ENCODE data around the gene RNF130.

- TF ChIP-seq, protein P1, sequence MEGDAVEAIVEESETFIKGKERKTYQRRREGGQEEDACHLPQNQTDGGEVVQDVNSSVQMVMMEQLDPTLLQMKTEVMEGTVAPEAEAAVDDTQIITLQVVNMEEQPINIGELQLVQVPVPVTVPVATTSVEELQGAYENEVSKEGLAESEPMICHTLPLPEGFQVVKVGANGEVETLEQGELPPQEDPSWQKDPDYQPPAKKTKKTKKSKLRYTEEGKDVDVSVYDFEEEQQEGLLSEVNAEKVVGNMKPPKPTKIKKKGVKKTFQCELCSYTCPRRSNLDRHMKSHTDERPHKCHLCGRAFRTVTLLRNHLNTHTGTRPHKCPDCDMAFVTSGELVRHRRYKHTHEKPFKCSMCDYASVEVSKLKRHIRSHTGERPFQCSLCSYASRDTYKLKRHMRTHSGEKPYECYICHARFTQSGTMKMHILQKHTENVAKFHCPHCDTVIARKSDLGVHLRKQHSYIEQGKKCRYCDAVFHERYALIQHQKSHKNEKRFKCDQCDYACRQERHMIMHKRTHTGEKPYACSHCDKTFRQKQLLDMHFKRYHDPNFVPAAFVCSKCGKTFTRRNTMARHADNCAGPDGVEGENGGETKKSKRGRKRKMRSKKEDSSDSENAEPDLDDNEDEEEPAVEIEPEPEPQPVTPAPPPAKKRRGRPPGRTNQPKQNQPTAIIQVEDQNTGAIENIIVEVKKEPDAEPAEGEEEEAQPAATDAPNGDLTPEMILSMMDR (IDR thresholded peaks at IDR 0.05) = no peak
- TF ChIP-seq, protein P2, sequence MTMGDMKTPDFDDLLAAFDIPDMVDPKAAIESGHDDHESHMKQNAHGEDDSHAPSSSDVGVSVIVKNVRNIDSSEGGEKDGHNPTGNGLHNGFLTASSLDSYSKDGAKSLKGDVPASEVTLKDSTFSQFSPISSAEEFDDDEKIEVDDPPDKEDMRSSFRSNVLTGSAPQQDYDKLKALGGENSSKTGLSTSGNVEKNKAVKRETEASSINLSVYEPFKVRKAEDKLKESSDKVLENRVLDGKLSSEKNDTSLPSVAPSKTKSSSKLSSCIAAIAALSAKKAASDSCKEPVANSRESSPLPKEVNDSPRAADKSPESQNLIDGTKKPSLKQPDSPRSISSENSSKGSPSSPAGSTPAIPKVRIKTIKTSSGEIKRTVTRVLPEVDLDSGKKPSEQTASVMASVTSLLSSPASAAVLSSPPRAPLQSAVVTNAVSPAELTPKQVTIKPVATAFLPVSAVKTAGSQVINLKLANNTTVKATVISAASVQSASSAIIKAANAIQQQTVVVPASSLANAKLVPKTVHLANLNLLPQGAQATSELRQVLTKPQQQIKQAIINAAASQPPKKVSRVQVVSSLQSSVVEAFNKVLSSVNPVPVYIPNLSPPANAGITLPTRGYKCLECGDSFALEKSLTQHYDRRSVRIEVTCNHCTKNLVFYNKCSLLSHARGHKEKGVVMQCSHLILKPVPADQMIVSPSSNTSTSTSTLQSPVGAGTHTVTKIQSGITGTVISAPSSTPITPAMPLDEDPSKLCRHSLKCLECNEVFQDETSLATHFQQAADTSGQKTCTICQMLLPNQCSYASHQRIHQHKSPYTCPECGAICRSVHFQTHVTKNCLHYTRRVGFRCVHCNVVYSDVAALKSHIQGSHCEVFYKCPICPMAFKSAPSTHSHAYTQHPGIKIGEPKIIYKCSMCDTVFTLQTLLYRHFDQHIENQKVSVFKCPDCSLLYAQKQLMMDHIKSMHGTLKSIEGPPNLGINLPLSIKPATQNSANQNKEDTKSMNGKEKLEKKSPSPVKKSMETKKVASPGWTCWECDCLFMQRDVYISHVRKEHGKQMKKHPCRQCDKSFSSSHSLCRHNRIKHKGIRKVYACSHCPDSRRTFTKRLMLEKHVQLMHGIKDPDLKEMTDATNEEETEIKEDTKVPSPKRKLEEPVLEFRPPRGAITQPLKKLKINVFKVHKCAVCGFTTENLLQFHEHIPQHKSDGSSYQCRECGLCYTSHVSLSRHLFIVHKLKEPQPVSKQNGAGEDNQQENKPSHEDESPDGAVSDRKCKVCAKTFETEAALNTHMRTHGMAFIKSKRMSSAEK (CRISPR knock-in tag; IDR thresholded peaks at IDR 0.05; ENCODE audit: borderline replicate concordance) = no peak
- TF ChIP-seq USF2 (CRISPR knock-in tag; IDR thresholded peaks at IDR 0.05) (no peak), CREM (CRISPR knock-in tag; IDR thresholded peaks at IDR 0.05) (no peak), JUN (CRISPR knock-in tag; IDR thresholded peaks at IDR 0.05) (no peak)
- TF ChIP-seq, protein P3, sequence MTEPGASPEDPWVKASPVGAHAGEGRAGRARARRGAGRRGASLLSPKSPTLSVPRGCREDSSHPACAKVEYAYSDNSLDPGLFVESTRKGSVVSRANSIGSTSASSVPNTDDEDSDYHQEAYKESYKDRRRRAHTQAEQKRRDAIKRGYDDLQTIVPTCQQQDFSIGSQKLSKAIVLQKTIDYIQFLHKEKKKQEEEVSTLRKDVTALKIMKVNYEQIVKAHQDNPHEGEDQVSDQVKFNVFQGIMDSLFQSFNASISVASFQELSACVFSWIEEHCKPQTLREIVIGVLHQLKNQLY (CRISPR knock-in tag; IDR thresholded peaks at IDR 0.05) = no peak
These were observed 53.1 kb downstream of the RNF130 start for GRCh38 chr5:180018347-180019060.
